ELF-1 (cell line): ENCODE measurements around the gene ACTR3C.
"Not testable (repeated sequence)": the region's sequence is repeated elsewhere in the genome, so short reads cannot be mapped to it uniquely, and the experiment has no call there.

ENCODE experiments used
- DNase-seq: peaks from one replicate; pipeline ENCODE4 v3.0.0-alpha.2; 2016; ENCODE audit warnings: low read depth, low spot score

The ACTR3C gene

GRCh38 chr7:150336746-150337145 is 13.4 kb upstream of the ACTR3C start:
- no peak for DNase-seq

DNA sequence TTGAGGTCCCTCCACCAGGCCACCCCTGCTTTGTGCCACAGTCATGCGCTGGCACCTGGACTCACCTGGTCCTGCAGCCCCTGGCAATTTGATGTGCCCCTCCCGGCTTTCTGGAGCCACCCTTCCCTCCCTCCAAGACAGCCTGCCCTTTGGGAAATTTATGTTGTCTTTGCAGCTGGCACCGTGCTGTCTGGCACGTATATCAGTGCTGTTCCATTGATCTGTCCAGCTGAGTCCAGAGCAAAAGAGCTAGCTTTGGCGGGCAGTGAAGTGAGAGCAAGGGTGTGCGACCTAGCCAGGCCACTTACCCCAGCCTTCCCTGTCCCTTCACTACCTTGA is 12.4 kb upstream of the ACTR3C start:
- DNase-seq, result no peak

- DNase-seq, result peak; percentile 60
These were observed 11.9 kb upstream of the ACTR3C start for GRCh38 chr7:150335108-150335773.

GRCh38 chr7:150334108-150334507 is 10.8 kb upstream of the ACTR3C start:
- no peak for DNase-seq

- DNase-seq, result no peak
These were observed 10.3 kb upstream of the ACTR3C start for GRCh38 chr7:150333659-150334058.

GRCh38 chr7:150332852-150333635 is 9.7 kb upstream of the ACTR3C start:
- no peak for DNase-seq

- DNase-seq, result no peak
These were observed 7.0 kb upstream of the ACTR3C start for GRCh38 chr7:150330211-150330885.

GRCh38 chr7:150329331-150330120 is 6.2 kb upstream of the ACTR3C start:
- peak; percentile 73 for DNase-seq

DNA sequence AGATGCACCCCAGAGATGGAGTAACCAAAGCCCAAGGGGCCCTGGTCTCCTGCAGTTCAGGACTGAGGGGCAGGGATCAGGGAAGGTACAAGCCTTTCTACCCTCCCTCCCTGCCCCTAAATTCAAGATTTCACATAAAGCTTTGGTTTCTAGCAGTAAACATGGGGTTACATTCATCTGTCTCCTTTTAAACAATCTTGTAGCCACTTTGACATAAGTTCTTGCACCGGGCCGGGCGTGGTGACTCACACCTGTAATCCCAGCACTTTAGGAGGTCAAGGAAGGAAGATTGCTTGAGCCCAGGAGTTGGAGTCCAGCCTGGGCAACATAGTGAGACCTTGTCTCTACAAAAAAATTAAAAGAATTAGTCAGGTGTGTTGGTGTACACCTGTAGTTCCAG is 4.0 kb upstream of the ACTR3C start:
- no peak for DNase-seq

DNA sequence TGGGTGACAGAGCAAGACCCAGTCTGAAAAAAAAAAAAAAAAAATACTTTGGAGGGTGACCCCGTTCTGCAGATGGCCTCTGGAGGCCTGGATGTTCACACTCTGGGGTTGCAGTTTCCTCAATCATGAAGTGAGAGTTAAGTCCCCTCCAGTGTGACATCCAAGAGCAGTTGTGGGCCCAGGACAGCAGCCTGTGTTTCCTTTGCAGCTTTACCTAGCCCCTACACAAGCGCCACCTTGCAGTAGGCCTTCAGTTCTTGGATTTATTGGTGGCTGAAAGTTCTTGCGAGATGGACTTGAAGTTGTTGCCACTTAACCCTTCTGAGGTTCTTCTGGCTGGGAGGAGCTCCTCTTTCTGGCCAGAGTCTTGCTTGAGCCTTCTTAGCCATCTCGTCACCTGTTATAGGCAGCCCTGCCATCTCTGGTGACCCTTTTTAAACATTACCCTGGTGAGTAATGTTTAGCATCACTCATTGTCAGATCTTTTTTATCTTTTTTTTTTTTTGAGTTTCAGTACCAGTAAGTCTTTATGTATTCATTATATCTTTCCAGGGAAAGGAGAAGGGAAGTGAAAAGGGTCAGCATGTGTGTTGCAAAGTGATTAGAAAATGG is 3.4 kb upstream of the ACTR3C start:
- no peak for DNase-seq

GRCh38 chr7:150325901-150326300 is 2.6 kb upstream of the ACTR3C start:
- no peak for DNase-seq

DNA sequence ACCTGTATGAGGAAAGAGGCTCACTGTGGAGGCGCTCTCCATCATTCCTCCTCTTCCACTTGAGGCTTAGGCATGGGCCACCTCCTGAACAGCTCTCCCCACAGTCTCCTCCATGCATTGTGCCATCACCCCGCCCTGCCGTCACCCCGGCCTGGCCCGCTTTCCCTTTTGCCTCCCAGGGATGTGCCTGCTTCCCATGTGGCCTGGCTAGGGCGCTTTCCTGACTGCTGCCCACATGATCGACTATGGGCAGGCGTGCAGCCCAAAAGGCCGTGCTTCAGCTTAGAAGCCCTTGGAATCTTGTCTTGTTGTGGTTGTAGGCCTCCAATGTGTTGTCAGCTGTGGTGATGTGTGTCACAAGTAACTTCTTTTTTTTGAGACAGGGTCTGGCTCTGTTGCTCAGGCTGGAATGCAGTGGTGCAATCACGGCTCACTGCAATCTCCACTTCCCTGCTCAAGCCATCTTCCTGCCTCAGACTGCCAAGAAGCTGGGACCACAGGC is 1.8 kb upstream of the ACTR3C start:
- DNase-seq, result no peak

DNA sequence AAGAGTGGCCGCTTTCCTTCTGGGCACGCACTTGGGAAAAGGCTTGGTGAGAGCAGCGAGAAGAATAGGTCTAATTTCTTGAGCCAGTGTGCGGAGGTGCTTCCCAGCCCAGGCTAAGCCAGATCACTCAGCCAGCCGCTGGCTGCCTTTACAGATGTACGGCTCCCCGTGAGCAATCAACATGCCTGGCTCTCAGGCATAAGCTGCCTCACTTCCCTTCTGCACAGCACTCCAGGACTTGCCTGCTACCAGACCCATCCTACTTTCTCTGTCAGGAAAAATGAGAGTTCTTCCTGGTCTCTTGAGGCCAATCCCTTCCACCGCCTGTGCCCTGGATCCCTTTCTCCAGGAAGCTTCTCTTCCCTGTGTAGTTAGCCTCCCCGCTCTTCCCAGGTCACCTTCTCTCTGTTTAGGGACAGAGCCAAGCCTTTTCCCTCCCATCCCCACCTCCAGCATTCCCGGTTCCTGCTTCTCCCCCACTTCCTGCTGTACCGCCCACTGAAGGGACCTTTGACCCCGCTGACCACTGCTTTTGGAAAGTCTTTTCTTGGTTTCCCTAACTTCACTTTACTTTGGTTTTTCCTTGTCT is 1.1 kb upstream of the ACTR3C start:
- peak; percentile 54 for DNase-seq

- DNase-seq, result no peak
These were observed 482 bp upstream of the ACTR3C start for GRCh38 chr7:150323682-150324372.

DNA sequence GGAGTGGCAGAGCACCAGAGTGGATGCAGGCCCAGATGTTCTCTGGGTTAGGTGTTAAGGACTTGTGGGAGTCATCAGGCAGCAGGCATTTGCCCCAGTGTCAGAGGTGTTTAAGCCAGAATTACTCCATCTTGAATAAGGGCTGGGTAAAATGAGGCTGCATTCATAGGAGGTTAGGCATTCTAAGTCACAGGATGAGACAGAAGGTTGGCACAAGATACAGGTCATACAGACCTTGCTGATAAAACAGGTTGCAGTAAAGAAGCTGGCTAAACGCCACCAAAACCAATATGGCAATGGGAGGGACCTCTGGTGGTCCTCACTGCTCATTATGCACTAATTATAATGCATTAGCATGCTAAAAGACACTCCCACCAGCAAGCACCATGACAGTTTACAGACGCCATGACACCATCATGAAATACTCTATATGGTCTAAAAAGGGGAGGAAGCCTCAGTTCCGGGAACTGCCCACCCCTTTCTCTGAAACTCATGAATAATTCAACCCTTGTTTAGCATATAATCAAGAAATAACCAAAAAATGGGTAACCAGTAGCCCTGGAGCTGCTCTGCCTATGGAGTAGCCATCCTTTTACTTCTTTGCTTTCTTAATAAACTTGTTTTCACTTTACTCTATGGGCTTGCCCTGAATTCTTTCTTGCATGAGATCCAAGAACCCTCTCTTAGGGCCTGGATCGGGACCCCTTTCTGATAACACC is 1.1 kb downstream of the ACTR3C start:
- DNase-seq, result no peak

GRCh38 chr7:150321788-150322113 is 1.6 kb downstream of the ACTR3C start:
- no peak for DNase-seq

DNA sequence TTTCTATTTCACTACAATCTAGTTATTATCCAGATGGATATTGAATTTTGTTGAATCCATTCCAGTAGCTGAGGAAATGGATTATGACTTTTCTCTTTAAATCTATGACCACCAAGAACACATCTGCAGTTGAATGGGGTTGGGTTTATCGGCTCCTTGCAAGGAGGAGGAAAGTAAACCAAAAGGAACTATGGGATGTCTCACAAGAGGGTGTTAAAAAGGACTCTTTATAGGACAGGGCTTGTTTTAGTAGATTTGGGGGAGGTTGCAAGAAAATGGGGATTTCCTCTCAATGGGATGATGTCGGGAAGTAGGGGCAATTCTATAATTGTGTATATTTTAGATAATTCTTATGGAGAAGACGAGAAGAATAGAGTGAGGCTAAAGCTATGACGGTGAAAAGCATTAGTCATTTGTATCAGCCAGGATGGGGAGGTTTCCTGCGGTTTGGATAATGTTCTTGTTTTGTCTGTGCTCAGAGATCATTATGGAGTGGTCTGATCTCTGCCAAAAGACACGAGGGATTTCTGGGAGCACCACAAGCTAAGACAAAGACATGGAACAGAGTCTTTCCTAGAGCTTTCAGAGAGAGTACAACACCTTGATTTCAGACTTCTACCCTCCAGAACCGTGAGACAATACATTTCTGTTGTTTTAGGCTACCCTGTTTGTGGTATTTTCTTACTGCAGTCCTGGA is 5.4 kb downstream of the ACTR3C start:
- no peak for DNase-seq

DNA sequence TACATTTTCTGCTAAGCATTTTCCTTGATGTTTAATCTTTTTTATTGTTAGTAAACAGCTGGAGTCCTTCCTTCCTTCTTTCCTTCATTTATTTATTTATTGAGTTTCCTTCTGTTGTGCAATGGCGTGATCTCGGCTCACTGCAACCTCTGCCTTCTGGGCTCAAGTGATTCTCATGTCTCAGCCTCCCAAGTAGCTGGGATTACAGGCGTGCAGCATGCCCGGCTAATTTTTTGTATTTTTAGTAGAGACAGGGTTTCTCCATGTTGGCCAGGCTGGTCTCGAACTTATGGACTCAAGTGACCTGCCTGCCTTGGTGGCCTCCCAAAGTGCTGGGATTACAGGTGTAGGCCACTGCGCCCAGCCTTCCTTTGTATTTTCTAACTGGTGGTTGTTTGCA is 6.4 kb downstream of the ACTR3C start:
- not testable (repeated sequence) for DNase-seq

DNA sequence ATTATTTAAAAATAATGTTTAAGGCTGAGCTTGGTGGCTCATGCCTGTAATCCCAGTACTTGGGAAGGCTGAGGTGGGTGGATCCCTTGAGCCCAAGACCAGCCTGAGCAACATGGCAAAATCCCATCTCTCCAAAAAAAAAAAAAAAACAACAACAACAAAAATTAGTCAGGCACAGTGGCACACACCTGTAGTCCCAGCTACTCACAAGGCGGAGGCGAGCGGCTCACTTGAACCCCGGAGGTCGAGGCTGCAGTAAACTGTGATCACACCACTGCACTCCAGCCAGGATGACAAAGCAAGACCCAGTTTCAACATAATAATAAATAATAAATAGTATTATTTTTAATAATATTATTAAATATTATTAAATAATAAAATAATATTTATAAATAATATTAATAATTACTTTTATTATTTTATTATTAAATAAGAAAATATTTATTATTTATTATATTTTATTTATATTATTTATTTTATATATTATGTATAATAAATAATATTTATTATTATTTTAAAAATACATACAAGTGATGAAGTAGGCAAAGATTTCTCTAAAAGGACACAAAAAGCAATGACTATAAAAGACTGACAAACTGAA is 8.6 kb downstream of the ACTR3C start:
- DNase-seq, result no peak
